Epithelial cell of proximal tubule (primary cell): ENCODE results near the gene MYH10. TPM values are rescaled to one million over a fixed set of nuclear protein-coding genes. Genes with fewer than 3 reads are reported as not detected.

Experiments used
- DNase-seq: peaks from one replicate; pipeline ENCODE4 v3.0.0-alpha.2; 2011; ENCODE audit warnings: low read depth
- H3K4me3 ChIP-seq: 2 replicates; pipeline ENCODE4 v1.5.1; 2011; ENCODE audit warnings: low read depth, mild to moderate bottlenecking, low read length
- total RNA-seq: library from RNA; depleted of rRNA; stranded (reverse); fragments of >200 nt; gene quantifications from 2 replicates; pipeline ENCODE4 v1.2.3, GENCODE V29; 2015
- TF ChIP-seq, protein P1 (sequence below): conservative IDR thresholded peaks from 2 replicates; pipeline ENCODE4 v1.5.1; 2012; ENCODE audit warnings: low read depth, mild to moderate bottlenecking, low read length

MYH10 gene
- total RNA-seq, 1 donor from 2014 or later = 71.1 TPM

- H3K4me3 ChIP-seq = no peak overlapping the region
- DNase-seq = no peak
- TF ChIP-seq, protein P1, sequence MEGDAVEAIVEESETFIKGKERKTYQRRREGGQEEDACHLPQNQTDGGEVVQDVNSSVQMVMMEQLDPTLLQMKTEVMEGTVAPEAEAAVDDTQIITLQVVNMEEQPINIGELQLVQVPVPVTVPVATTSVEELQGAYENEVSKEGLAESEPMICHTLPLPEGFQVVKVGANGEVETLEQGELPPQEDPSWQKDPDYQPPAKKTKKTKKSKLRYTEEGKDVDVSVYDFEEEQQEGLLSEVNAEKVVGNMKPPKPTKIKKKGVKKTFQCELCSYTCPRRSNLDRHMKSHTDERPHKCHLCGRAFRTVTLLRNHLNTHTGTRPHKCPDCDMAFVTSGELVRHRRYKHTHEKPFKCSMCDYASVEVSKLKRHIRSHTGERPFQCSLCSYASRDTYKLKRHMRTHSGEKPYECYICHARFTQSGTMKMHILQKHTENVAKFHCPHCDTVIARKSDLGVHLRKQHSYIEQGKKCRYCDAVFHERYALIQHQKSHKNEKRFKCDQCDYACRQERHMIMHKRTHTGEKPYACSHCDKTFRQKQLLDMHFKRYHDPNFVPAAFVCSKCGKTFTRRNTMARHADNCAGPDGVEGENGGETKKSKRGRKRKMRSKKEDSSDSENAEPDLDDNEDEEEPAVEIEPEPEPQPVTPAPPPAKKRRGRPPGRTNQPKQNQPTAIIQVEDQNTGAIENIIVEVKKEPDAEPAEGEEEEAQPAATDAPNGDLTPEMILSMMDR = no peak
Measured at GRCh38 chr17:8466873-8467272, 163.7 kb downstream of the MYH10 start.

DNA sequence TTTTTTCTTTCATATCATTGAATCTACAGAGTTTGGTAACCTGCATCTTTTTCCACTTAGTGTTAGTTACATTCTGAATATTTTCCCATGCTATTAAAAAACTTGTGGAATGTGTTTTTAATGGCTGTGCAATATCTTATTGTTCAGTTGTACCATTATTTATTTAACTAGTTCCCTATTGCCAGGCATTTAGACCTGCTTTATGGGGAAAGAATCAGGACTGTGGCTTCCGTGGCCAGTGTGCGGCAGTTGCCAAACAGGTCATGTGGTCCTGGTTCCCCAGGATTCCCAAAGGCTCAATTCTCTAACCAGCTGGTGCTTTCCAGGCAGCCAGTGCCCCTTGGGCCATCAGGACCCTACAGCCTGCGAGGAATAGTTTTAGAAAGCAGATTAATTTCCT lies 164.1 kb downstream of the MYH10 start:
- DNase-seq = no peak
- H3K4me3 ChIP-seq = no peak overlapping the region
- TF ChIP-seq, protein P1 = no peak

- DNase-seq = no peak
- H3K4me3 ChIP-seq = no peak overlapping the region
- TF ChIP-seq, protein P1 = no peak
Measured at GRCh38 chr17:8465759-8466158, 164.8 kb downstream of the MYH10 start.

DNA sequence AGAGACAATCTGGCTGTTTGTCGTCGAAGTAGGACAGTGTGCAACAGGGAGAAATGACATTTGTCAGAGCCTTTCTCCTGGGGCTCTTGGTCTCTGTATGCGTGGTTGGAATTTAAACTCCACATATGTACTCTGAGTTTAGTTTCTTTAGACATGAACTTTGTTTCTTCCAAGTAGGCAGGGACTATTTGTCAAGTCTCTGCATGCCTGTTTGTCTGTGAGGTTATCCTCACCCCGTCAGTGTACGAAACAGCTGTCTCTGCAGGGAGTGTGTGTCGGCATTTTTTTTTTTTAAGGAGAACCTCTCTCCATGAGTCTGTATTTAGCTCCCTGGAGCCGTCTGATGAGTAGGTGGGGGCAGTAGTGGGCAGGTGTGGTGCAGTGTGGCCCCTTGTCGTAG lies 165.2 kb downstream of the MYH10 start:
- DNase-seq = no peak
- TF ChIP-seq, protein P1 = no peak
- H3K4me3 ChIP-seq = no peak overlapping the region

DNA sequence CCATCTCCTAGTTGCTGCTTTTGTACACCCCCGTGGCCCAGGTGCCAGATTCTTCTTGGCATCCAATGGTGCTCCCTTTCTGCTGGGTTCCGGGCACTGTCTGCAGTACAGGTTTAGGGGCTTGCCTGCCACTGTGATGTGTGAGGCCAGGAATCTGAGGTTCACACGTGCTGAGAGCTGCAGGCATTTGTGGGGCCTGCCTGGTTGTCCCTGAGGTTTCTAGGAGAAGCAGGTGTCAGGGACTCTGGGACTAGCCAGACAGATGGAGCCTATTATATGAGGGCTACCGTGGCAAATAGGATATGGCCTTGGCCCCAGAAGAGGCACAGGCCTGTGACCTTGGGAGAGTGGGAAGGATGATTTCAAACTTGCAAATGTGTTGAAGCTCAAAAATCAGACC lies 165.6 kb downstream of the MYH10 start:
- H3K4me3 ChIP-seq = no peak overlapping the region
- TF ChIP-seq, protein P1 = no peak
- DNase-seq = no peak

GRCh38 chr17:8463099-8463498 lies 167.4 kb downstream of the MYH10 start:
- DNase-seq = no peak
- TF ChIP-seq, protein P1 = no peak
- no peak overlapping the region for H3K4me3 ChIP-seq

GRCh38 chr17:8462564-8462963 lies 168.0 kb downstream of the MYH10 start:
- TF ChIP-seq, protein P1 = no peak
- no peak for DNase-seq
- H3K4me3 ChIP-seq = no peak overlapping the region
